K562 (cell line): ENCODE data around the gene GEMIN7. TPM values are rescaled to one million over a fixed set of nuclear protein-coding genes. Genes with fewer than 3 reads are reported as not detected.

ENCODE experiments used
- ATAC-seq: fragments of 200-7000 bp; cut with Tn5 transposase; 3 replicates; pipeline ENCODE4 v1.9.1; 2020; ENCODE audit warnings: moderate library complexity
- BruUV-seq: library from RNA; stranded (reverse); fragments of 400-500 nt; replicated peaks from 2 replicates; lab custom pipeline; 2021; lab: Mats Ljungman, UMichigan
- CTCF ChIA-PET: fragments of 300-600 bp; formaldehyde crosslinking; extraction: SDS; loops from one replicate; lab custom pipeline; 2021; ENCODE audit warnings: low intra/inter-chr PET ratio; lab: Yijun Ruan, JAX
- POLR2A ChIA-PET: fragments of 300-600, 350-650 bp; sonication (Branson Sonifier 250); formaldehyde crosslinking; extraction: SDS; loops from one replicate; lab custom pipeline; 2021; ENCODE audit warnings: antibody characterized with exemption, inconsistent platforms; lab: Yijun Ruan, JAX
- DNase-seq, 4 experiments: peaks; one replicate each; pipeline versions ENCODE4 v3.0.0 to v3.0.0-alpha.2; 2011 to 2018; ENCODE audit warnings: low spot score in 3 of 4, mixed read lengths in 3 of 4; ENCODE audit errors: extremely low read depth in 1 of 4
- FAIRE-seq: peaks from 2 replicates; lab custom pipeline; 2011; peaks lifted over from hg19 to GRCh38; lab: Jason Lieb, UNC
- H2AFZ ChIP-seq: 2 replicates; pipeline ENCODE4 v1.6.0; 2011; ENCODE audit warnings: low read depth, low read length, control low read depth, inconsistent platforms
- H3K27ac ChIP-seq: fragments of 200-600 bp; 3 replicates; pipeline ENCODE4 v1.8.0; 2011; ENCODE audit warnings: low read depth, mild to moderate bottlenecking, control low read depth, inconsistent platforms, low read length, moderate library complexity, mixed read lengths; ENCODE audit errors: extremely low read depth
- H3K27me3 ChIP-seq, 2 experiments: fragments of 300-600 bp in 1 of 2; 2 replicates in 1 of 2; 3 replicates in 1 of 2; pipeline versions ENCODE4 v1.6.0 to v1.8.0; 2011; ENCODE audit warnings: inconsistent platforms in 2 of 2, low read length in 2 of 2, mild to moderate bottlenecking in 1 of 2, mixed read lengths in 1 of 2, moderate library complexity in 1 of 2; ENCODE audit not compliant: control insufficient read depth in 2 of 2, insufficient read depth in 2 of 2
- H3K36me3 ChIP-seq: fragments of 300-600 bp; 3 replicates; pipeline ENCODE4 v1.8.0; 2011; ENCODE audit warnings: mild to moderate bottlenecking, low read length, inconsistent platforms; ENCODE audit not compliant: control insufficient read depth, insufficient read depth
- H3K4me1 ChIP-seq, 2 experiments: fragments of 200-600 bp in 1 of 2; replicated peaks in 1 of 2; 2 replicates in 1 of 2; 3 replicates in 1 of 2; pipeline versions ENCODE4 v1.5.1 to v1.8.0; 2011; ENCODE audit warnings: inconsistent platforms in 2 of 2, low read length in 2 of 2, mild to moderate bottlenecking in 1 of 2, mixed read lengths in 1 of 2, moderate library complexity in 1 of 2; ENCODE audit not compliant: control insufficient read depth in 2 of 2, insufficient read depth in 2 of 2
- H3K4me2 ChIP-seq: 2 replicates; pipeline ENCODE4 v1.6.1; 2011; ENCODE audit warnings: low read length, control low read depth, inconsistent platforms, mixed read lengths; ENCODE audit not compliant: insufficient read depth
- H3K4me3 ChIP-seq: fragments of 200-600 bp; sonication (generic), shearing (Covaris generic); 2 replicates; pipeline ENCODE4 v1.5.1; 2016; ENCODE audit warnings: control low read depth, inconsistent platforms
- H3K79me2 ChIP-seq: fragments of 200-600 bp; 3 replicates; pipeline ENCODE4 v1.8.0; 2011; ENCODE audit warnings: low read length, inconsistent platforms; ENCODE audit not compliant: control insufficient read depth, insufficient read depth
- H3K9ac ChIP-seq, 2 experiments: 2 replicates each; pipeline versions ENCODE4 v1.6.0 to v1.6.1; 2011; ENCODE audit warnings: low read depth in 2 of 2, low read length in 2 of 2, control low read depth in 1 of 2, inconsistent platforms in 1 of 2, mild to moderate bottlenecking in 1 of 2, mixed read lengths in 1 of 2; ENCODE audit not compliant: insufficient read depth in 1 of 2
- H3K9me1 ChIP-seq: one replicate; pipeline ENCODE4 v1.6.0; 2011; ENCODE audit warnings: inconsistent platforms, mild to moderate bottlenecking, low read length, moderate library complexity; ENCODE audit not compliant: control insufficient read depth, insufficient read depth
- H3K9me3 ChIP-seq: replicated peaks from 2 replicates; pipeline ENCODE4 v1.5.1; 2011; ENCODE audit warnings: low read depth, low read length, inconsistent platforms; ENCODE audit not compliant: control insufficient read depth, insufficient read depth
- H4K20me1 ChIP-seq: replicated peaks from 2 replicates; pipeline ENCODE4 v1.6.1; 2011; ENCODE audit warnings: low read length, inconsistent platforms, mixed read lengths; ENCODE audit not compliant: control insufficient read depth, insufficient read depth
- BRF1 ChIP-seq: IDR thresholded peaks from 3 replicates; pipeline ENCODE4 v1.6.1; 2011; ENCODE audit warnings: borderline replicate concordance, mild to moderate bottlenecking; ENCODE audit not compliant: insufficient read length; ENCODE audit errors: extremely low read depth
- CHCHD3 ChIP-seq: fragments of 250-450 bp; sonication (Bioruptor Pico); IDR thresholded peaks from 2 replicates; pipeline ENCODE4 v2.1.2; 2022; ENCODE audit warnings: mild to moderate bottlenecking
- EGR1 ChIP-seq: fragments of 450-650 bp; conservative IDR thresholded peaks from 2 replicates; pipeline ENCODE4 v1.6.1; 2017; ENCODE audit warnings: mild to moderate bottlenecking
- GABPB2 ChIP-seq: fragments of 250-450 bp; sonication (Bioruptor Pico); conservative IDR thresholded peaks from 2 replicates; pipeline ENCODE4 v1.5.1; 2021; ENCODE audit warnings: mild to moderate bottlenecking
- MBD2 ChIP-seq: sonication (generic); IDR thresholded peaks from 2 replicates; pipeline ENCODE4 v1.6.1; 2016; ENCODE audit warnings: low read depth, borderline replicate concordance
- RB1 ChIP-seq: fragments of 450-650 bp; IDR thresholded peaks from 2 replicates; pipeline ENCODE4 v1.6.1; 2017; ENCODE audit warnings: low read depth, mild to moderate bottlenecking
- SFPQ ChIP-seq: fragments of 200-400 bp; formaldehyde crosslinking; IDR thresholded peaks from 2 replicates; pipeline ENCODE4 v1.6.1; 2017; ENCODE audit warnings: mild to moderate bottlenecking, low read depth, low read length, moderate library complexity
- SREBF2 ChIP-seq: sonication (generic); formaldehyde crosslinking; IDR thresholded peaks from 2 replicates; pipeline ENCODE4 v1.4.0; 2020; ENCODE audit warnings: mild to moderate bottlenecking, missing genetic modification reagents
- ZNF778 ChIP-seq: fragments of 450-650 bp; formaldehyde crosslinking; IDR thresholded peaks from 2 replicates; pipeline ENCODE4 v1.4.0; 2020; ENCODE audit warnings: mild to moderate bottlenecking, moderate library complexity
- WGBS: fragments of 100-300 bp; shearing (Covaris generic); methylation state at CpG from one replicate; pipeline ENCODE4 v1.1.6; 2016; ENCODE audit warnings: low coverage, mixed read lengths; ENCODE audit not compliant: insufficient coverage; ENCODE audit errors: missing lambda C conversion rate; 5-methylcytosine and 5-hydroxymethylcytosine counted together
- in situ Hi-C: fragments of 300-500 bp; cut with MboI; formaldehyde crosslinking; loops from 4 replicates; pipeline ENCODE4 v1.15.0; 2018; ENCODE audit warnings: inconsistent platforms, mixed read lengths
- intact Hi-C: fragments of 100-400 bp; cut with micrococcal nuclease; formaldehyde crosslinking; loops from 2 replicates; pipeline ENCODE4 v1.14.2; 2022
- polyA plus RNA-seq, 8 experiments: library from polyadenylated mRNA; depleted of rRNA in 4 of 8; stranded (reverse) in 5 of 8; unstranded in 3 of 8; fragments of >200 nt; fragmentation: Nextera tagmentation in 2 of 8; fragmentation: Illumina TruSeq in 1 of 8; extraction: Ambion mirVana in 2 of 8; extraction: Trizol in 1 of 8; gene quantifications; 2 replicates each; pipeline versions ENCODE4 v1.2.1 to v1.2.3, GENCODE V29; 2011 to 2014; ENCODE audit warnings: inconsistent platforms in 1 of 8, missing spikeins in 1 of 8
- total RNA-seq, 7 experiments: library from RNA; depleted of rRNA in 6 of 7; stranded (reverse); fragments of >200 nt in 6 of 7; fragmentation: Illumina TruSeq in 2 of 7; extraction: Trizol in 2 of 7; gene quantifications; 2 replicates each; pipeline versions ENCODE4 v1.2.1 to v1.2.3, GENCODE V29; 2011 to 2021; ENCODE audit warnings: low replicate concordance in 1 of 7

GEMIN7 gene
- total and polyA plus RNA-seq, 9 of the 15 experiments (the other 6 are each of a cell fraction or from before 2014, with no cell fraction given): 23.1 to 124 (median 54.9) TPM

GRCh38 chr19:45135176-45135885, 56.3 kb downstream of the GEMIN7 start:
- ChIA-PET POLR2A (interaction anchor here (0.5 to 1.0 kb wide), 4 partner anchors 9 to 202 kb away, joined by 3 to 4 read pairs (median 4); no protein-coding TSS in a partner anchor), CTCF (no interaction called here)
- H3K27ac ChIP-seq: no peak overlapping the region
- H3K36me3 ChIP-seq: peaks cover 15% of the 10 kb centered on the region; the same call in 1 of the 3 replicates
- ATAC-seq (no peak), FAIRE-seq (no peak), DNase-seq (no peak)
- H3K79me2 ChIP-seq: peaks cover 19% of the 10 kb centered on the region
- intact Hi-C loops (no loop called here), in situ Hi-C loops (no loop called here)
- H3K9ac ChIP-seq: peak overlapping the region in 1 of 2 experiments; percentile 51; a peak in 1 of 4 replicates
- H3K4me2 ChIP-seq: no peak overlapping the region
- 96% methylated on average over 18 of the region's 21 CpGs for WGBS
- H3K4me3 ChIP-seq: no peak overlapping the region
- H3K4me1 ChIP-seq: peaks cover 0 to 37% of the 10 kb centered on the region in 2 experiments; a peak in 3 of 5 replicates
- no TSS peak for BruUV-seq
- peaks cover 16% of the 10 kb centered on the region for H4K20me1 ChIP-seq
- no peaks in the 10 kb centered on the region for H3K9me3 ChIP-seq
- H3K27me3 ChIP-seq: no peaks in the 10 kb centered on the region
- no peak overlapping the region for H2AFZ ChIP-seq
- no peaks in the 10 kb centered on the region for H3K9me1 ChIP-seq
- TF ChIP-seq CHCHD3 (CRISPR knock-in tag) (no peak), ZNF778 (CRISPR knock-in tag) (no peak), SREBF2 (no peak), SFPQ (no peak), EGR1 (no peak), RB1 (no peak), MBD2 (no peak), BRF1 (no peak), GABPB2 (no peak)
